ENCODE results near the gene EPS8. TPM values are rescaled to one million over a fixed set of nuclear protein-coding genes. Genes with fewer than 3 reads are reported as not detected.

The EPS8 gene
- total RNA-seq, 1 experiment from 2014 or later, result 97.5 TPM

DNA sequence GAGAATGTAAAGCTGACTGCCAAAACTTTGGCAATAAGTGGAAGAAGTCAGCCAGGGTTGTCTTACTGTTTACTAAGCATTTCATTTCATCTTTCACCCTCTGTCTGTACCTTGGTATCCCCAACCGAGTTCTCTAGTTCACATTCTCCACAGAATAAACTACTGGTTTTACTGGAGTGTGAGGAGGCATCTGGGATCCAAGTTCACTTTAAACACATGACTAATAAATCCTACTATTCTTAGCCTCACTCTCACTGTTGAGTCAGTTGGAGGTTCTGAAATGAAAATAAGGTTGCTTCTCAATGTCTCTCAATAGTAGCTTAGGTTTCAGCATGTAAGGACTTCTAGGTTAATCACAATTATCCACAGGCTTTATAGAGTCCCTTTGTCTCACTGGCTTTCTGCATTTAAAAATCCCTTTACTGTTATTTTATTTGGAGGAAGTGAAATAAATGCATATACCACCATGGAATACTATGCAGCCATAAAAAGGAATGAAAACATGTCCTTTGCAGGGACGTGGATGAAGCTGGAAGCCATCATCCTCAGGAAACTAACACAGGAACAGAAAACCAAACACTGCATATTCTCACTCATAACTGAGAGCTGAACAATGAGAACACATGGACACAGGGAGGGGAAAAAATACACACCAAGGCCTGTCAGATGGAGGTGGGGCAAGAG is 95.8 kb downstream of the EPS8 start:
- H3K27ac Mint-ChIP-seq (ENCODE audit: unreplicated experiment), result peak overlapping the region; percentile 75
- no peaks in the 10 kb centered on the region for H3K9me3 Mint-ChIP-seq (ENCODE audit: low read depth, unreplicated experiment)
- CTCF ChIA-PET, result no interaction called here
- peaks cover 69% of the 10 kb centered on the region for H3K4me1 Mint-ChIP-seq (ENCODE audit: low read depth, unreplicated experiment)
- TF ChIP-seq, protein P1, sequence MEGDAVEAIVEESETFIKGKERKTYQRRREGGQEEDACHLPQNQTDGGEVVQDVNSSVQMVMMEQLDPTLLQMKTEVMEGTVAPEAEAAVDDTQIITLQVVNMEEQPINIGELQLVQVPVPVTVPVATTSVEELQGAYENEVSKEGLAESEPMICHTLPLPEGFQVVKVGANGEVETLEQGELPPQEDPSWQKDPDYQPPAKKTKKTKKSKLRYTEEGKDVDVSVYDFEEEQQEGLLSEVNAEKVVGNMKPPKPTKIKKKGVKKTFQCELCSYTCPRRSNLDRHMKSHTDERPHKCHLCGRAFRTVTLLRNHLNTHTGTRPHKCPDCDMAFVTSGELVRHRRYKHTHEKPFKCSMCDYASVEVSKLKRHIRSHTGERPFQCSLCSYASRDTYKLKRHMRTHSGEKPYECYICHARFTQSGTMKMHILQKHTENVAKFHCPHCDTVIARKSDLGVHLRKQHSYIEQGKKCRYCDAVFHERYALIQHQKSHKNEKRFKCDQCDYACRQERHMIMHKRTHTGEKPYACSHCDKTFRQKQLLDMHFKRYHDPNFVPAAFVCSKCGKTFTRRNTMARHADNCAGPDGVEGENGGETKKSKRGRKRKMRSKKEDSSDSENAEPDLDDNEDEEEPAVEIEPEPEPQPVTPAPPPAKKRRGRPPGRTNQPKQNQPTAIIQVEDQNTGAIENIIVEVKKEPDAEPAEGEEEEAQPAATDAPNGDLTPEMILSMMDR (IDR thresholded peaks at IDR 0.05; ENCODE audit: unreplicated experiment), result no peak
- no peak for DNase-seq
- H3K36me3 Mint-ChIP-seq (ENCODE audit: insufficient read depth, unreplicated experiment), result peaks cover 26% of the 10 kb centered on the region
- intact Hi-C loops (cut with micrococcal nuclease; ENCODE audit: unreplicated experiment), result no loop called here
- H3K27me3 Mint-ChIP-seq (ENCODE audit: unreplicated experiment), result no peaks in the 10 kb centered on the region
- H3K4me3 Mint-ChIP-seq (ENCODE audit: low read depth, unreplicated experiment), result no peak overlapping the region
- BruUV-seq (replicated peaks), result no TSS peak

DNA sequence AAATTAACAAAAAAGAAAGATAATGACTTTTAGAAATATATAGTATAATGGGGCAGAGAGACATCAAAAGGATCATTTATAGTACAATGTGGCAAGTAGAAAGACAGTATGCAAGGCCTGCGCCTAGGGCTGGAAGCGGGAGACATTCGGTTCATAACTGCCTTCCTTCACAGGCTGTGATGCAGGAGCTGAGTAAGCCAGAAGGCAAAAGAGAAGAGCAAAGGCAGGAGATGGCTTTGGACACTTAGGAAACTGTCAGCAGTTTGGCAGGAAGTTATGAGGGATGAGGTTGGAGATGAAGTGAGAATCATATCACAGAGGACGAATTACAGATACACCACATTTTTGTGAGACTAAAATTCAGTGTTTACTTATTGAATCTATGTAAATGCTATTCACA is 97.8 kb downstream of the EPS8 start:
- BruUV-seq (replicated peaks), result no TSS peak
- Mint-ChIP-seq H3K4me1 (ENCODE audit: low read depth, unreplicated experiment) (peaks cover 57% of the 10 kb centered on the region), H3K9me3 (ENCODE audit: low read depth, unreplicated experiment) (no peaks in the 10 kb centered on the region)

DNA sequence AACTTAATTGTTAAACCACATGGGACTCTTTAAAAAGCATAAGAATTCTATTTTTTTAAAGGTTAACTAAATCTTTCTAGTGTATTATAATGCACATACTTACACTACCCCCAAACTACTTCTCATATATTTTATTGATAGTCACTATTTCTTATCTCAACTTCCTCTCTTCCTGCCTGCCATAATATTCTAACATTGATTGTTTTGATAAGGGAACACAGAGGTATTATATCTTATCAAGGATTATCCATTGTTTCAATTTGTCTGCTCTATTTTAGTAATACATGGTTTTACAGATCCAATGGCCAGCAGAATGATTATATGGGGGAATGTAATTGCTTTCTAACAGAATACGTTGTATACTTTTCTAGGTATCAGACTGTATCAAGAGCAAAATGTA is 98.9 kb downstream of the EPS8 start:
- peak overlapping the region; percentile 75 for H3K27ac Mint-ChIP-seq (ENCODE audit: unreplicated experiment)
- no peaks in the 10 kb centered on the region for H3K9me3 Mint-ChIP-seq (ENCODE audit: low read depth, unreplicated experiment)
- DNase-seq, result no peak
- no TSS peak for BruUV-seq (replicated peaks)
- H3K36me3 Mint-ChIP-seq (ENCODE audit: insufficient read depth, unreplicated experiment), result peaks cover 29% of the 10 kb centered on the region
- H3K4me3 Mint-ChIP-seq (ENCODE audit: low read depth, unreplicated experiment), result peak overlapping the region; percentile 3
- H3K27me3 Mint-ChIP-seq (ENCODE audit: unreplicated experiment), result no peaks in the 10 kb centered on the region
- H3K4me1 Mint-ChIP-seq (ENCODE audit: low read depth, unreplicated experiment), result peaks cover 67% of the 10 kb centered on the region
- TF ChIP-seq, protein P1 (IDR thresholded peaks at IDR 0.05; ENCODE audit: unreplicated experiment), result no peak
- CTCF ChIA-PET, result interaction anchor here (0.7 to 1.0 kb wide), 4 partner anchors 19 to 96 kb away, joined by 3 to 4 read pairs (median 3); no protein-coding TSS in a partner anchor
- intact Hi-C loops (cut with micrococcal nuclease; ENCODE audit: unreplicated experiment), result no loop called here

More for the DNA sequence above, 97.8 kb downstream of the EPS8 start:
- DNase-seq, result no peak
- peak overlapping the region; percentile 31 for H3K4me3 Mint-ChIP-seq (ENCODE audit: low read depth, unreplicated experiment)
- no peaks in the 10 kb centered on the region for H3K27me3 Mint-ChIP-seq (ENCODE audit: unreplicated experiment)
- H3K27ac Mint-ChIP-seq (ENCODE audit: unreplicated experiment), result peak overlapping the region; percentile 75
- TF ChIP-seq, protein P1 (IDR thresholded peaks at IDR 0.05; ENCODE audit: unreplicated experiment), result no peak
- intact Hi-C loops (cut with micrococcal nuclease; ENCODE audit: unreplicated experiment), result no loop called here
- H3K36me3 Mint-ChIP-seq (ENCODE audit: insufficient read depth, unreplicated experiment), result peaks cover 32% of the 10 kb centered on the region
- CTCF ChIA-PET, result interaction anchor here (0.6 to 0.9 kb wide), 3 partner anchors 10 to 89 kb away, joined by 3 to 4 read pairs (median 3); no protein-coding TSS in a partner anchor

DNA sequence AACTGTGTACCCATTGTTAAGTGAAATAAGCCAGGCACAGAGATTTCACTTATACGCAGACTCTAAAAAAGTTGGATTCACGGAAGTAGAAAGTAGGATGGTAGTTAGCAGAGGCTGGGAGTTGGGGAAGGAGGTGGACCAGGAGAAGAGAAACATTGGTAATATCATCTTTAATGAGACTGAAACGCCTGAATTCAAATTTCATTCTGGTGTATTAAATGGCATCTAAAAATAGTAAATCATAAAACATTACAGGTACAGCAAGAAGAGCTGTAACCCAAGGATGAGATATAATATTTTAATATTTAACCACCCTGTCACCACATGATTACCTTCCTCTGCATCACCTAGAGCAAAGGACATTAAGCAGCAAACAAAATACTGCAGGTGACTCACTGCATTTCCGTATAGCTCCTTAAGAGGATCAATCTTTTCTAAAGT is 99.4 kb downstream of the EPS8 start:
- BruUV-seq (replicated peaks), result no TSS peak
- CTCF ChIA-PET, result interaction anchor here (0.7 to 1.0 kb wide), 3 partner anchors 27 to 97 kb away, joined by 3 to 4 read pairs (median 3); no protein-coding TSS in a partner anchor
- DNase-seq, result no peak

More for the DNA sequence above, 99.4 kb downstream of the EPS8 start:
- Mint-ChIP-seq H3K27ac (ENCODE audit: unreplicated experiment) (peak overlapping the region; percentile 75), H3K9me3 (ENCODE audit: low read depth, unreplicated experiment) (no peaks in the 10 kb centered on the region), H3K4me3 (ENCODE audit: low read depth, unreplicated experiment) (peak overlapping the region; percentile 46), H3K4me1 (ENCODE audit: low read depth, unreplicated experiment) (peaks cover 73% of the 10 kb centered on the region), H3K27me3 (ENCODE audit: unreplicated experiment) (no peaks in the 10 kb centered on the region), H3K36me3 (ENCODE audit: insufficient read depth, unreplicated experiment) (peaks cover 29% of the 10 kb centered on the region)
- intact Hi-C loops (cut with micrococcal nuclease; ENCODE audit: unreplicated experiment), result no loop called here
- TF ChIP-seq, protein P1 (IDR thresholded peaks at IDR 0.05; ENCODE audit: unreplicated experiment), result no peak

Data from Calu3 (cell line).